Prostate gland (tissue), 2 donors: ENCODE measurements around the gene ZNF780A.
A peak's percentile ranks its signal among the peaks of the same experiment; 100 is the strongest.

Experiments used
- CTCF ChIP-seq, 4 experiments: fragments of 200-600 bp in 2 of 4; fragments of 450-650 bp in 2 of 4; sonication (generic) in 2 of 4; IDR thresholded peaks; 1 replicate in 3 of 4; 2 replicates in 1 of 4; pipeline ENCODE4 v1.5.1; 2016 to 2019; ENCODE audit warnings: antibody characterized with exemption in 4 of 4, mild to moderate bottlenecking in 2 of 4, moderate library complexity in 2 of 4
- POLR2A ChIP-seq: fragments of 450-650 bp; IDR thresholded peaks from one replicate; pipeline ENCODE4 v1.6.1; 2016; ENCODE audit warnings: antibody characterized with exemption, mild to moderate bottlenecking
- POLR2AphosphoS5 ChIP-seq: sonication (generic); formaldehyde crosslinking; IDR thresholded peaks from one replicate; pipeline ENCODE4 v1.6.1; 2017; ENCODE audit warnings: antibody characterized with exemption

- no peak for TF ChIP-seq CTCF (IDR thresholded peaks at IDR 0.05)
- TF ChIP-seq POLR2AphosphoS5 = peak; percentile 87
- TF ChIP-seq POLR2A = no peak
Observed at GRCh38 chr19:40090241-40091204, at the start of gene ZNF780A.
